Measurements from ENCODE around the gene ADD2. TPM values are rescaled to one million over a fixed set of nuclear protein-coding genes. Genes with fewer than 3 reads are reported as not detected.

Gene ADD2
- total and polyA plus RNA-seq, 2 donors (not counting 1 experiment from before 2014, with no cell fraction given) = 15.9 to 21.7 TPM

- H3K9me3 ChIP-seq (ENCODE audit: control extremely low read depth in 1 of 3, control insufficient read depth in 2 of 3, insufficient read depth in 1 of 3, low read length in 2 of 3) = peaks cover 0 to 6% (median 3%) of the 10 kb centered on the region in 3 donors
- peaks cover 0 to 49% (median 24%) of the 10 kb centered on the region in 4 experiments for H3K27me3 ChIP-seq (replicated peaks in 1 of 4; ENCODE audit: control extremely low read depth in 1 of 4, control insufficient read depth in 3 of 4, insufficient read depth in 4 of 4, low read length in 3 of 4)
- no peak overlapping the region for H3K27ac ChIP-seq (ENCODE audit: low read length in 2 of 2)
- Mint-ChIP-seq H3K4me3 (no peak overlapping the region), H3K27ac (no peak overlapping the region), H3K4me1 (peaks cover 6% of the 10 kb centered on the region), H3K9me3 (ENCODE audit: insufficient read depth) (peaks cover 9% of the 10 kb centered on the region), H3K27me3 (peaks cover 53% of the 10 kb centered on the region)
- CTCF ChIA-PET = no interaction called here
- TF ChIP-seq CTCF (IDR thresholded peaks at IDR 0.05) (no peak), EZH2 (IDR thresholded peaks at IDR 0.05; ENCODE audit: borderline replicate concordance, insufficient read depth, low read depth, low read length, poor library complexity, severe bottlenecking) (no peak)
- no peak for ATAC-seq (ENCODE audit: low read depth)
- intact Hi-C loops (cut with micrococcal nuclease) = no loop called here
- POLR2A ChIA-PET = interaction anchor here (0.5 kb wide), 1 partner anchor 58 kb away, joined by 6 read pairs; no protein-coding TSS in a partner anchor
- DNase-seq = no peak
- no peak overlapping the region for H3K9ac ChIP-seq (ENCODE audit: low read length)
- no peaks in the 10 kb centered on the region for H3K36me3 ChIP-seq (replicated peaks in 1 of 2; ENCODE audit: control extremely low read depth in 1 of 2, control insufficient read depth in 1 of 2, extremely low read depth in 1 of 2, insufficient read depth in 2 of 2, low read length in 1 of 2)
- H3K4me2 ChIP-seq (replicated peaks; ENCODE audit: low read depth, low read length, poor library complexity, severe bottlenecking) = no peak overlapping the region
- H2AFZ ChIP-seq (ENCODE audit: insufficient read depth, low read depth, low read length, poor library complexity, severe bottlenecking) = no peak overlapping the region
- H3K4me3 ChIP-seq (ENCODE audit: control extremely low read depth in 1 of 5, extremely low read depth in 1 of 5, insufficient read depth in 1 of 5, low read depth in 2 of 5, low read length in 4 of 5) = no peak overlapping the region
- no peaks in the 10 kb centered on the region for H3K79me2 ChIP-seq (ENCODE audit: control insufficient read depth, insufficient read depth, low read length)
- WGBS (ENCODE audit: insufficient coverage) = 50% methylated on average over 2 of the region's 2 CpGs
- H4K20me1 ChIP-seq (ENCODE audit: control insufficient read depth, insufficient read depth, low read length, poor library complexity, severe bottlenecking) = no peaks in the 10 kb centered on the region
- H3K4me1 ChIP-seq (ENCODE audit: control insufficient read depth in 2 of 2, insufficient read depth in 2 of 2, low read length in 2 of 2) = peaks cover 0 to 5% of the 10 kb centered on the region in 2 donors
These were observed 4.6 kb upstream of the ADD2 start for GRCh38 chr2:70772486-70773155.

GRCh38 chr2:70771446-70771845, 3.4 kb upstream of the ADD2 start:
- no peak for DNase-seq
- H4K20me1 ChIP-seq (ENCODE audit: control insufficient read depth, insufficient read depth, low read length, poor library complexity, severe bottlenecking) = no peaks in the 10 kb centered on the region
- H3K9me3 ChIP-seq (ENCODE audit: control extremely low read depth in 1 of 3, control insufficient read depth in 2 of 3, insufficient read depth in 1 of 3, low read length in 2 of 3) = peaks cover 0 to 6% (median 3%) of the 10 kb centered on the region in 3 donors
- H3K36me3 ChIP-seq (replicated peaks in 1 of 2; ENCODE audit: control extremely low read depth in 1 of 2, control insufficient read depth in 1 of 2, extremely low read depth in 1 of 2, insufficient read depth in 2 of 2, low read length in 1 of 2) = no peaks in the 10 kb centered on the region
- Mint-ChIP-seq H3K9me3 (ENCODE audit: insufficient read depth) (peaks cover 9% of the 10 kb centered on the region), H3K27ac (no peak overlapping the region), H3K27me3 (peaks cover 48% of the 10 kb centered on the region), H3K4me1 (peaks cover 11% of the 10 kb centered on the region), H3K4me3 (no peak overlapping the region)
- no peak overlapping the region for H3K27ac ChIP-seq (ENCODE audit: low read length in 2 of 2)
- TF ChIP-seq CTCF (IDR thresholded peaks at IDR 0.05) (no peak), EZH2 (IDR thresholded peaks at IDR 0.05; ENCODE audit: borderline replicate concordance, insufficient read depth, low read depth, low read length, poor library complexity, severe bottlenecking) (no peak)
- no peak overlapping the region for H2AFZ ChIP-seq (ENCODE audit: insufficient read depth, low read depth, low read length, poor library complexity, severe bottlenecking)
- intact Hi-C loops (cut with micrococcal nuclease) = no loop called here
- ChIA-PET POLR2A (no interaction called here), CTCF (interaction anchor here (1.5 to 1.7 kb wide), 2 partner anchors 17 to 19 kb away, joined by 3 to 4 read pairs; no protein-coding TSS in a partner anchor)
- H3K9ac ChIP-seq (ENCODE audit: low read length) = no peak overlapping the region
- no peak for ATAC-seq (ENCODE audit: low read depth)
- WGBS (ENCODE audit: insufficient coverage) = no CpG with 5 or more reads among the region's 2 CpGs
- no peak overlapping the region for H3K4me2 ChIP-seq (replicated peaks; ENCODE audit: low read depth, low read length, poor library complexity, severe bottlenecking)
- H3K27me3 ChIP-seq (replicated peaks in 1 of 4; ENCODE audit: control extremely low read depth in 1 of 4, control insufficient read depth in 3 of 4, insufficient read depth in 4 of 4, low read length in 3 of 4) = peaks cover 0 to 49% (median 23%) of the 10 kb centered on the region in 4 experiments
- peaks cover 3 to 12% of the 10 kb centered on the region in 2 donors for H3K4me1 ChIP-seq (ENCODE audit: control insufficient read depth in 2 of 2, insufficient read depth in 2 of 2, low read length in 2 of 2)
- no peak overlapping the region for H3K4me3 ChIP-seq (ENCODE audit: control extremely low read depth in 1 of 5, extremely low read depth in 1 of 5, insufficient read depth in 1 of 5, low read depth in 2 of 5, low read length in 4 of 5)
- no peaks in the 10 kb centered on the region for H3K79me2 ChIP-seq (ENCODE audit: control insufficient read depth, insufficient read depth, low read length)

Data from B cell (primary cell).